Motor neuron (in vitro differentiated cells): ENCODE data around the gene ALOXE3. TPM values are rescaled to one million over a fixed set of nuclear protein-coding genes. Genes with fewer than 3 reads are reported as not detected.

ENCODE experiments used
- ATAC-seq, 8 experiments: fragments of 200-7000 bp; cut with Tn5 transposase; replicated peaks in 6 of 8; 2 replicates each; pipeline ENCODE4 v1.8.0; 2021; ENCODE audit warnings: mild to moderate bottlenecking in 8 of 8, moderate library complexity in 8 of 8
- H3K27ac ChIP-seq, 2 donors: fragments of 250-450 bp; sonication (Bioruptor Pico); 2 replicates each; pipeline ENCODE4 v1.9.0; 2021; ENCODE audit warnings: antibody characterized with exemption in 2 of 2, mild to moderate bottlenecking in 2 of 2, moderate library complexity in 1 of 2
- H3K4me1 ChIP-seq, 2 donors: fragments of 250-450 bp; sonication (Bioruptor Pico); replicated peaks in 1 of 2; 2 replicates each; pipeline ENCODE4 v1.6.1; 2021; ENCODE audit warnings: antibody characterized with exemption in 2 of 2, mild to moderate bottlenecking in 2 of 2, moderate library complexity in 1 of 2
- H3K4me3 ChIP-seq, 5 donors: fragments of 250-450 bp; sonication (Bioruptor Pico); 2 replicates each; pipeline ENCODE4 v1.9.0; 2021; ENCODE audit warnings: antibody characterized with exemption in 5 of 5, mild to moderate bottlenecking in 5 of 5, moderate library complexity in 4 of 5
- WGBS, 10 experiments: fragments of 450-650 bp; shearing (Covaris generic); methylation state at CpG; one replicate each; pipeline ENCODE4 v1.0.0; 2022; 5-methylcytosine and 5-hydroxymethylcytosine counted together
- in situ Hi-C, 9 experiments: fragments of 400-800 bp; cut with MboI; loops; one replicate each; pipeline ENCODE4 v1.15.0; 2021; ENCODE audit warnings: low sequenced_read_pairs in 9 of 9, low pct_unique_long_range_greater_than_20kb in 2 of 9; ENCODE audit not compliant: unreplicated experiment in 9 of 9
- total RNA-seq, 8 experiments: library from RNA; unstranded; fragments of 300-600 nt; gene quantifications; 2 replicates each; pipeline versions ENCODE4 v1.2.3 to v1.2.4, GENCODE V29; 2022

The ALOXE3 gene
- total RNA-seq, 8 experiments from 2014 or later: 0.15 to 0.95 (median 0.36) TPM; not detected in 1

- no peak overlapping the region for H3K4me3 ChIP-seq
- in situ Hi-C loops: no loop called here
- 0 to 20% (median 0%) methylated on average over 1 to 14 of the region's 28 CpGs; no CpG with 5 or more reads in 1 of the 10 experiments for WGBS, 10 experiments
- no peak overlapping the region for H3K27ac ChIP-seq
- peak; percentile 58 to 92 (median 65) for ATAC-seq
- peaks cover 3 to 10% of the 10 kb centered on the region in 2 donors for H3K4me1 ChIP-seq
Measured at GRCh38 chr17:8073627-8074484, 44.5 kb downstream of the ALOXE3 start.

DNA sequence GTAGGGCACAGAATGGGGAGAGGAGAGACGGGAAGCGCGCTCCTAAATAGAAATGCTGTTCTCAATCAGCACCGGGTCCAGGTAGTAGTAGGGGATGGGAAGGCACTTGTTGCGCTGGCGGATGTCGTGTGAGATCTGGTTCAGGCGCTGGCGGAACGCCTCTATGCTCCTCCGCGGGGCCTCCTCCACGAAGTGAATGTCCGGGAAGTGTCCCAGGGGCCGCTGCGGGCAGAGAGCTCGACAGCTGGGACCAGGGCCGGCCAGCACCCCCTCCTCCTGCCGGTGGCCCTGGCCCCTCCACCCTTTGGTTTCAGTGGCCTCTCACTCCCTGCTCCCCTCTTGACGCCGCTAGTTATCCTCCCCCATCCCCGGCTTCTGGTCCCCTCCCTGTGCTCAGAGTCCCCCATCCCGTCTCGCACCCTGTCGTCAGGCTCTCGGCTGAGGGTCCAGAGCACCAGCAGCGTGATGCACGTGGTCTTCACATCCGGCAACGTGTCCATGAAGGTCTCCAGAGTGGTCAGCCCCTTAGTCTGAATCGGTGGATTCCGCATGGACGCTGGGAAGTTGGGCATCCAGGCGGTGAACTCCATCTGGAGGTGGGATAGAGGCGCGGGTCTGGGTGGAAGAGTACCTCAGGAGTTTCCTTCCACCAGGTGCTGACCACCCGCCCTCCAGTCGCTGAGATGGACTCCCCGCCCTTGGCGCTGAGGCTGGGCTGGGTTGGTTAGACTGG, 45.4 kb downstream of the ALOXE3 start:
- H3K27ac ChIP-seq: no peak overlapping the region
- ATAC-seq: peak in 7 of 8 experiments; percentile 11 to 47 (median 40)
- H3K4me3 ChIP-seq: no peak overlapping the region
- H3K4me1 ChIP-seq: peaks cover 3 to 10% of the 10 kb centered on the region in 2 donors
- WGBS, 10 experiments: 0 to 4% (median 2%) methylated on average over 6 to 17 of the region's 40 CpGs; no CpG with 5 or more reads in 5 of the 10 experiments
- in situ Hi-C loops: no loop called here

GRCh38 chr17:8072341-8072728, 46.0 kb downstream of the ALOXE3 start:
- no peak overlapping the region for H3K27ac ChIP-seq
- WGBS, 10 experiments: 0 to 20% (median 3%) methylated on average over 2 to 12 of the region's 28 CpGs; no CpG with 5 or more reads in 6 of the 10 experiments
- in situ Hi-C loops: no loop called here
- H3K4me1 ChIP-seq: peaks cover 3 to 10% of the 10 kb centered on the region in 2 donors
- H3K4me3 ChIP-seq: no peak overlapping the region
- no peak for ATAC-seq

- no peak for ATAC-seq
- Histone ChIP-seq H3K4me1 (peaks cover 3 to 10% of the 10 kb centered on the region in 2 donors), H3K27ac (no peak overlapping the region), H3K4me3 (no peak overlapping the region)
- in situ Hi-C loops: no loop called here
- WGBS, 10 experiments: 74 to 100% (median 89%) methylated on average over 1 to 6 of the region's 12 CpGs; no CpG with 5 or more reads in 4 of the 10 experiments
Measured at GRCh38 chr17:8071496-8071895, 46.8 kb downstream of the ALOXE3 start.

- in situ Hi-C loops: no loop called here
- WGBS, 10 experiments: 57 to 67% methylated on average over 2 of the region's 3 CpGs; no CpG with 5 or more reads in 8 of the 10 experiments
- H3K4me3 ChIP-seq: no peak overlapping the region
Measured at GRCh38 chr17:8069587-8069860, 48.8 kb downstream of the ALOXE3 start.

DNA sequence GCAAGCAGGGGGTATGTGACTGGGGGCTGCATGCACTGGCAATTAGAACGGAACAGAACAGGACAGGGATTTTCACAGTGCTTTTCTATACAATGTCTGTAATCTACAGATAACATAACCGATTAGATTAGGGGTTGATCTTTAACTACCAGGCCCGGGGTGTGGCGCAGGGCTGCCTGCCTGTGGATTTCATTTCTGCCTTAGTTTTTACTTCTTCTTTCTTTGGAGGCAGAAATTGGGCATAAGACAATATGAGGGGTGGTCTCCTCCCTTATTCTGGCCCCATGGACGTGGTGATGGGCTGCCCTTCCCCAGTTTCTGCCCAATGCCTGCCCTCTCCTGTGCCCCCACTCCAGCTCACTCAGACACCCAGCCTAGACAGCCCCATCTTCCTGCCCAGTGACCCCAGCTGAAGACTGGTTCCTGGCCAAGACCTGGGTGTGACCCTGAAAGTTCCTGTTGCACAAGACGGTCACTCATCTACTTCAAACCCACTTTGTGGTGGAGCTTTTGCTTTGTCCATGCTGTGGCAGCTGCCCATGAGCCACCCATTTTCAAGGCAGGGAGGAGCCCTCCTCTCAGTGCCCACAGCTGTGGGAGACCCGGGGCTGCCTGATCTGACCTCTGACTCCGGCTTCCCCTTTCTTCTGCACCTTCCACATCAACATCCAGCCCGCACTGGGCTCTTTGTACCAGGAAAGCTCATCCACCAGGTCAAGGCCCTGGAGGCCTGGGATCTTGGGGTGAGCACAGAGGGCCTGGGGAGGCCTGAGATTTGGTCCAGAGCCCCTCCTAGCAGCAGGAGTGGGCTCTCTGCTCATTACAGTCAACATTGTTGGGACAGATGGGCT, 49.4 kb downstream of the ALOXE3 start:
- no peak for ATAC-seq
- 15 to 100% (median 53%) methylated on average over 1 to 6 of the region's 9 CpGs; no CpG with 5 or more reads in 3 of the 10 experiments for WGBS, 10 experiments

More at GRCh38 chr17:8069587-8069860, 48.8 kb downstream of the ALOXE3 start:
- Histone ChIP-seq H3K27ac (no peak overlapping the region), H3K4me1 (peaks cover 3 to 10% of the 10 kb centered on the region in 2 donors)
- no peak for ATAC-seq

GRCh38 chr17:8067806-8068205, 50.5 kb downstream of the ALOXE3 start:
- no peak for ATAC-seq
- in situ Hi-C loops: no loop called here
- Histone ChIP-seq H3K4me1 (peaks cover 3 to 4% of the 10 kb centered on the region in 2 donors), H3K4me3 (no peak overlapping the region), H3K27ac (no peak overlapping the region)
- WGBS, 10 experiments: 40 to 90% (median 47%) methylated on average over 1 to 4 of the region's 4 CpGs; no CpG with 5 or more reads in 6 of the 10 experiments

More for the DNA sequence above, 49.4 kb downstream of the ALOXE3 start:
- in situ Hi-C loops: no loop called here
- peaks cover 3 to 10% of the 10 kb centered on the region in 2 donors for H3K4me1 ChIP-seq
- H3K4me3 ChIP-seq: no peak overlapping the region
- no peak overlapping the region for H3K27ac ChIP-seq

DNA sequence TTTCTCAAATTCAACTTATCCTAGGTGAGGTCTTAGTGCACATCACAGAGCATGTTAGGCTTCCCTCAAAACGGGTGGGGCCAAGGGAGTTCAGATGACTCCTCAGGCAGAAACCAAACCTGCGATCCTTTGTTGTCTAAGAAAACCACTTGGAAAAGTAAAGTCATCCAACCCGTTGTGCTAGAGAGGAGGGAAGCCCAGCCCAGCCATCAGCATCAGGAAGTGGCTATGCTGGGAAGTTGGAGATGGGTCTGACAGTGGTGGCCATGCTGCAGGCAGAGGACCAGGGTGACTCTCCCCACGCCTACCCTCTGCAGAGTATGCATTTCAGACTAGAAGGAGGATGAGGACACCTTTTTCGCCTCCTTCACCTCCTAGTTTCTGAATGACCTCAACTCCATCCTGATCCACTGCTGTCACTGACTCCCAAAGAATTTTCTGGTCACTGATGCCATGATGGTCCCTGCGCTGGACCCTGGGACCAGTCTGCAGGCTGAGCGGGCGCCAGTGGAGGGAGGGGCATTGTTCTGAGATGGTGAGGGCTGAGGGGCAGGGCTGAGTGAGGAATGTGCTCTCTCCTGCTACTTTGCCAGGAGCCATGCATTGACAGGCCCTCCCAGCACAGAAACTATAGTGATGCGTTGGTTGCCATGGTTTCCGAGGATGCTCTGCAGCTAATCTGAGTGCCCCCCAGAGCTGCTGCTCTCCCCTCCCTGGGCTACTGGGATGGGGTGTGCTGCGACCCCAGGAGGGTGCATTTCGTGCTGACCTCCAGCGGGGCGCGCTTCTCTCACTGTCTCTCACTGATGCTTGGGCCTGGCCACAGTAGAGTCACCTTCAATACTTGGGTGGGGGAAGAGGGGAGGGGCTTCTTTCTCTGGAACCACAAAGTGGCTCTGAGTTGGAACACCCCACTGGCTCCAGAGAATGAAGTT, 51.2 kb downstream of the ALOXE3 start:
- 0 to 100% (median 37%) methylated on average over 1 to 5 of the region's 15 CpGs; no CpG with 5 or more reads in 4 of the 10 experiments for WGBS, 10 experiments
- Histone ChIP-seq H3K4me3 (no peak overlapping the region), H3K4me1 (no peaks in the 10 kb centered on the region), H3K27ac (no peak overlapping the region)
- ATAC-seq: no peak
- in situ Hi-C loops: no loop called here

GRCh38 chr17:8064561-8065019, 53.7 kb downstream of the ALOXE3 start:
- H3K4me1 ChIP-seq: no peaks in the 10 kb centered on the region
- no peak overlapping the region for H3K4me3 ChIP-seq
- in situ Hi-C loops: no loop called here
- H3K27ac ChIP-seq: no peak overlapping the region
- 0 to 100% (median 40%) methylated on average over 1 of the region's 6 CpGs; no CpG with 5 or more reads in 5 of the 10 experiments for WGBS, 10 experiments
- no peak for ATAC-seq

DNA sequence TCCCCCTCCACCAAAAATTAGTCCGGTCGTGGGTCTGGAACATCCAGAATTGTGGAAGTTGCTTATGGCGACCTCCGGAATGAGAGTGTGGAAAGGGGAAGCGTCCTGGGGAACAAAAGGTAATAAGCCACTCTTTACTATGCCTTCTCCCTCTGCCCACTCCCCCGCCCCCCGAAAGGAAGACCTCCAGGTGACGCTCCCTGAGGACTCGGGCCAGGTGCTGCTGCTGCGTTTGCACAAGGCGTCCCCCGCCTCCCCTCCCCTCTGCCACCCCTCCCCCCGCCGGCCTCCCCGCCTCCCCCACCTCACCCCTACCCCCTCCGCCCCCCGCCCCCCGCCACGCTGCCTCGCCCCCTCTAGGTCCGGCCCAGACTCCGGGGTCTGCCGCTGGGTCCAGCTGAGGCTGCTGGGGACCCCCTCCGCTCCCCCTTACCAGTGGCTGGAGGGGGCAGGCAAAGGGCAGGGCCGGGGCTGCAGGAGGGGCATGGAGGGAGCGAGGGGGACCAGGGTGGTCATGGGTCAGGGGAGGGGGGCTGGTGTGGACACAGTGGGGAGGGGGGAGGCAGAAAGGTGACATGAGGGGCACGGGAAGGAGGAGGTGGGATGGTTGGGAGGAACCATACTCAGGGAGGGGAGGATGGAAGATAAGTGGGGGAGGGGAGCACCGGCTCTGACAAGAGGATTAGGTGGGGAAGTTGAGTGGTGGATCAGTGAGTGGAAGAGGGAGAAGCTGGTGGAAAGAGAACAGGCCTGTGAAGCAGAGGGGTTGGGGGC, 54.4 kb downstream of the ALOXE3 start:
- H3K27ac ChIP-seq: no peak overlapping the region
- no peaks in the 10 kb centered on the region for H3K4me1 ChIP-seq
- no peak for ATAC-seq
- in situ Hi-C loops: no loop called here
- WGBS, 10 experiments: 0 to 40% (median 8%) methylated on average over 1 to 4 of the region's 28 CpGs; no CpG with 5 or more reads in 2 of the 10 experiments
- no peak overlapping the region for H3K4me3 ChIP-seq

GRCh38 chr17:8062807-8063483, 55.4 kb downstream of the ALOXE3 start:
- ATAC-seq: peak in 1 of 8 experiments; percentile 43
- H3K4me1 ChIP-seq: no peaks in the 10 kb centered on the region
- WGBS, 10 experiments: 0 to 15% (median 6%) methylated on average over 3 to 14 of the region's 15 CpGs
- in situ Hi-C loops: no loop called here
- no peak overlapping the region for H3K4me3 ChIP-seq
- no peak overlapping the region for H3K27ac ChIP-seq
